Measurements from ENCODE around the gene LCE3E.

The LCE3E gene, protein sequence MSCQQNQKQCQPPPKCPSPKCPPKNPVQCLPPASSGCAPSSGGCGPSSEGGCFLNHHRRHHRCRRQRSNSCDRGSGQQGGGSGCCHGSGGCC

DNA sequence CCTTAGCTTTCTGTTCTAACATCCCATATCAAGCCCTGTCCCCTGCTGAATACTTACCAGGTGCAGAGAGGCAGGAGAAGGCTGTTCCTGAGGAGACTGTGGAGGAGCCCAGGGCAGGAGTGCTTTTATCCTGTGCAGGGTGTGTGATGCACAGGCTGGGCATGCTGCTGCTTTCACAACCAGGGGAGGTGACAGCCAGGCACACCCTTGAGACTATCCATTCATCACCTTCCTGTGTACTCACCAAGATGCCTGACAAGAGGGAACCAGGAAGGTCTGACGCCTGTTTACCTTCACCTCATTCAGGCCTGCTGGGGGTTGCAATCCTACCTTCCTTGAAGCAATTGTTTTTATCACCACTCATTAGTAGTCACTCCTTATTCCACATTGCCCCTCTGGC is at the start of gene LCE3E:
Gene LCE3E (minus strand): TSS at position 100 of the 400 bp plus-strand sequence. CDS start 572 bp downstream, outside the sequence.
- no peaks in the 10 kb centered on the region for H3K27me3 ChIP-seq (ENCODE audit: insufficient read depth, low read length)
- H3K27ac ChIP-seq (ENCODE audit: low read depth, low read length, poor library complexity, severe bottlenecking) = no peak within 1 kb of the TSS
- no peak within 1 kb of the TSS for H3K9ac ChIP-seq (ENCODE audit: low read length)
- no peaks in the 10 kb centered on the region for H3K4me1 ChIP-seq (ENCODE audit: insufficient read depth, low read length, severe bottlenecking)
- TF ChIP-seq, protein P1, sequence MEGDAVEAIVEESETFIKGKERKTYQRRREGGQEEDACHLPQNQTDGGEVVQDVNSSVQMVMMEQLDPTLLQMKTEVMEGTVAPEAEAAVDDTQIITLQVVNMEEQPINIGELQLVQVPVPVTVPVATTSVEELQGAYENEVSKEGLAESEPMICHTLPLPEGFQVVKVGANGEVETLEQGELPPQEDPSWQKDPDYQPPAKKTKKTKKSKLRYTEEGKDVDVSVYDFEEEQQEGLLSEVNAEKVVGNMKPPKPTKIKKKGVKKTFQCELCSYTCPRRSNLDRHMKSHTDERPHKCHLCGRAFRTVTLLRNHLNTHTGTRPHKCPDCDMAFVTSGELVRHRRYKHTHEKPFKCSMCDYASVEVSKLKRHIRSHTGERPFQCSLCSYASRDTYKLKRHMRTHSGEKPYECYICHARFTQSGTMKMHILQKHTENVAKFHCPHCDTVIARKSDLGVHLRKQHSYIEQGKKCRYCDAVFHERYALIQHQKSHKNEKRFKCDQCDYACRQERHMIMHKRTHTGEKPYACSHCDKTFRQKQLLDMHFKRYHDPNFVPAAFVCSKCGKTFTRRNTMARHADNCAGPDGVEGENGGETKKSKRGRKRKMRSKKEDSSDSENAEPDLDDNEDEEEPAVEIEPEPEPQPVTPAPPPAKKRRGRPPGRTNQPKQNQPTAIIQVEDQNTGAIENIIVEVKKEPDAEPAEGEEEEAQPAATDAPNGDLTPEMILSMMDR (IDR thresholded peaks at IDR 0.05; ENCODE audit: low read length) = no peak
- no peak for TF ChIP-seq EZH2 (IDR thresholded peaks at IDR 0.05; ENCODE audit: borderline replicate concordance, low read length)
- no peaks in the 10 kb centered on the region for H3F3A ChIP-seq (ENCODE audit: insufficient read depth, low read length)
- no peaks in the 10 kb centered on the region for H3K36me3 ChIP-seq (ENCODE audit: insufficient read depth, low read length)
- no peaks in the 10 kb centered on the region for H4K20me1 ChIP-seq (ENCODE audit: insufficient read depth, low read length)
- no peaks in the 10 kb centered on the region for H3K79me2 ChIP-seq (ENCODE audit: insufficient read depth, low read length)
- no peak within 1 kb of the TSS for H3K4me3 ChIP-seq (ENCODE audit: low read depth, low read length, poor library complexity, severe bottlenecking)
- no peak within 1 kb of the TSS for H3K4me2 ChIP-seq (ENCODE audit: low read length)
- H3K9me3 ChIP-seq (ENCODE audit: low read length) = no peaks in the 10 kb centered on the region
- H2AFZ ChIP-seq (ENCODE audit: low read length) = no peak within 1 kb of the TSS
- no peaks in the 10 kb centered on the region for H3K9me2 ChIP-seq (ENCODE audit: low read depth, low read length)

DNA sequence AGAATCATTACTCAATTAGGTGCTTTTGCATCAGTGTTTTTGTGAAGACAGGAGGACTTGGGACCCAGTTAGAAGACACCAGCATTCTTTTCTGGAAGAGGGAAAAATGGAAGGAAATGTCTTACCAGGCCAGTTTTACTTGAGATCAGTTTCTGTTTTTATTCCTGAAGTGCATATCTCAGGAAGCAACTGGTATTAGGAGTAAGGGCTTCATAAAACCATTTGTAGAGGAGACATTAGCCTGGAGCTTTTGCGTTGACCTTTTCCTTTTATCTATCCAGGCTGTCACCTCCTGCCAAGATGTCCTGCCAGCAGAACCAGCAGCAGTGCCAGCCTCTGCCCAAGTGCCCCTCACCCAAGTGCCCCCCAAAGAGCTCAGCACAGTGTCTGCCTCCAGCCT is 46.9 kb upstream of the LCE3E start, which contains the start of gene LCE3B:
Gene LCE3B (plus strand): TSS at position 301 of the 400 bp plus-strand sequence. CDS start 0 bp downstream, at position 301.
- Histone ChIP-seq H3K9me2 (ENCODE audit: low read depth, low read length) (no peaks in the 10 kb centered on the region), H3K9me3 (ENCODE audit: low read length) (no peaks in the 10 kb centered on the region), H3K36me3 (ENCODE audit: insufficient read depth, low read length) (no peaks in the 10 kb centered on the region), H3F3A (ENCODE audit: insufficient read depth, low read length) (no peaks in the 10 kb centered on the region), H3K9ac (ENCODE audit: low read length) (no peak within 1 kb of the TSS), H3K4me1 (ENCODE audit: insufficient read depth, low read length, severe bottlenecking) (no peaks in the 10 kb centered on the region), H3K4me2 (ENCODE audit: low read length) (no peak within 1 kb of the TSS), H4K20me1 (ENCODE audit: insufficient read depth, low read length) (no peaks in the 10 kb centered on the region), H3K4me3 (ENCODE audit: low read depth, low read length, poor library complexity, severe bottlenecking) (no peak within 1 kb of the TSS), H2AFZ (ENCODE audit: low read length) (no peak within 1 kb of the TSS), H3K79me2 (ENCODE audit: insufficient read depth, low read length) (no peaks in the 10 kb centered on the region), H3K27ac (ENCODE audit: low read depth, low read length, poor library complexity, severe bottlenecking) (no peak within 1 kb of the TSS), H3K27me3 (ENCODE audit: insufficient read depth, low read length) (no peaks in the 10 kb centered on the region)
- TF ChIP-seq, protein P1 (IDR thresholded peaks at IDR 0.05; ENCODE audit: low read length) = no peak
- TF ChIP-seq EZH2 (IDR thresholded peaks at IDR 0.05; ENCODE audit: borderline replicate concordance, low read length) = no peak

DNA sequence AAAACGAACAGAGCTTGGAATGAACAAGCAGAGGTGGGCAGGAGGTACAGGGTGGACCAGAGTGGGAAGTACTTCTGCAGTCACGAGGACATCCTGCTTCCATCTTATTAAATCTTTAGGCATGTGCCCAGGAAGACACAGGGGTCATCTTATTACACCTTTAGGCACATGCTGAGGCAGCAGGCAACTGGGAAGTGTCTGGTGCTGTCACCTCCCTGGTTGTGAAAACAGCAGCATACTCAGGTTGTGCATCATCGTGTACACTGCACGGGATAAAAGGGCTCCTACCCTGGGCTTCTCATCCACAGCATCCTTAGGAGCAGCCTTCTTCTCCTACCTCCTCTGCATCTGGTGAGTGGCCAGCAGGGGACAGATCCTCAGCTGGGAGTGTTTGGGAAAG is 33.4 kb upstream of the LCE3E start, which contains the start of gene LCE3C:
Gene LCE3C (plus strand): TSS at position 301 of the 400 bp plus-strand sequence. CDS start 498 bp downstream, outside the sequence.
- TF ChIP-seq EZH2 (IDR thresholded peaks at IDR 0.05; ENCODE audit: borderline replicate concordance, low read length) = no peak
- TF ChIP-seq, protein P1 (IDR thresholded peaks at IDR 0.05; ENCODE audit: low read length) = no peak
- no peaks in the 10 kb centered on the region for H3K9me3 ChIP-seq (ENCODE audit: low read length)

More for the DNA sequence above, 33.4 kb upstream of the LCE3E start, which contains the start of gene LCE3C:
- Histone ChIP-seq H3K4me2 (ENCODE audit: low read length) (no peak within 1 kb of the TSS), H3K27ac (ENCODE audit: low read depth, low read length, poor library complexity, severe bottlenecking) (no peak within 1 kb of the TSS), H3K36me3 (ENCODE audit: insufficient read depth, low read length) (no peaks in the 10 kb centered on the region), H3K4me3 (ENCODE audit: low read depth, low read length, poor library complexity, severe bottlenecking) (no peak within 1 kb of the TSS), H3K4me1 (ENCODE audit: insufficient read depth, low read length, severe bottlenecking) (no peaks in the 10 kb centered on the region), H3K9me2 (ENCODE audit: low read depth, low read length) (no peaks in the 10 kb centered on the region), H2AFZ (ENCODE audit: low read length) (no peak within 1 kb of the TSS), H3F3A (ENCODE audit: insufficient read depth, low read length) (no peaks in the 10 kb centered on the region), H3K79me2 (ENCODE audit: insufficient read depth, low read length) (no peaks in the 10 kb centered on the region), H4K20me1 (ENCODE audit: insufficient read depth, low read length) (no peaks in the 10 kb centered on the region), H3K27me3 (ENCODE audit: insufficient read depth, low read length) (no peaks in the 10 kb centered on the region), H3K9ac (ENCODE audit: low read length) (no peak within 1 kb of the TSS)
